Measurements from ENCODE around the gene GSDME. TPM values are rescaled to one million over a fixed set of nuclear protein-coding genes. Genes with fewer than 3 reads are reported as not detected.

The GSDME gene
- polyA plus RNA-seq, 1 experiment = 63.8 TPM

GRCh38 chr7:24713850-24714675 lies 43.2 kb downstream of the GSDME start:
- ChIA-PET CTCF (interaction anchor here (1.7 to 1.8 kb wide), 2 partner anchors 379 to 384 kb away, joined by 6 to 10 read pairs; no protein-coding TSS in a partner anchor), POLR2A (no interaction called here)
- H3K9me3 ChIP-seq (ENCODE audit: control insufficient read depth, insufficient read depth, low read length) = no peaks in the 10 kb centered on the region
- no peak overlapping the region for H3K27ac ChIP-seq (ENCODE audit: low read depth, low read length)
- TF ChIP-seq, protein P1, sequence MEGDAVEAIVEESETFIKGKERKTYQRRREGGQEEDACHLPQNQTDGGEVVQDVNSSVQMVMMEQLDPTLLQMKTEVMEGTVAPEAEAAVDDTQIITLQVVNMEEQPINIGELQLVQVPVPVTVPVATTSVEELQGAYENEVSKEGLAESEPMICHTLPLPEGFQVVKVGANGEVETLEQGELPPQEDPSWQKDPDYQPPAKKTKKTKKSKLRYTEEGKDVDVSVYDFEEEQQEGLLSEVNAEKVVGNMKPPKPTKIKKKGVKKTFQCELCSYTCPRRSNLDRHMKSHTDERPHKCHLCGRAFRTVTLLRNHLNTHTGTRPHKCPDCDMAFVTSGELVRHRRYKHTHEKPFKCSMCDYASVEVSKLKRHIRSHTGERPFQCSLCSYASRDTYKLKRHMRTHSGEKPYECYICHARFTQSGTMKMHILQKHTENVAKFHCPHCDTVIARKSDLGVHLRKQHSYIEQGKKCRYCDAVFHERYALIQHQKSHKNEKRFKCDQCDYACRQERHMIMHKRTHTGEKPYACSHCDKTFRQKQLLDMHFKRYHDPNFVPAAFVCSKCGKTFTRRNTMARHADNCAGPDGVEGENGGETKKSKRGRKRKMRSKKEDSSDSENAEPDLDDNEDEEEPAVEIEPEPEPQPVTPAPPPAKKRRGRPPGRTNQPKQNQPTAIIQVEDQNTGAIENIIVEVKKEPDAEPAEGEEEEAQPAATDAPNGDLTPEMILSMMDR (IDR thresholded peaks at IDR 0.05; ENCODE audit: low read depth, low read length) = no peak
- no peak overlapping the region for H3K4me3 ChIP-seq (ENCODE audit: low read depth, low read length)
- no peaks in the 10 kb centered on the region for H3K27me3 ChIP-seq (ENCODE audit: control insufficient read depth, insufficient read depth, low read length)
- DNase-seq (ENCODE audit: low read depth, low spot score) = no peak

DNA sequence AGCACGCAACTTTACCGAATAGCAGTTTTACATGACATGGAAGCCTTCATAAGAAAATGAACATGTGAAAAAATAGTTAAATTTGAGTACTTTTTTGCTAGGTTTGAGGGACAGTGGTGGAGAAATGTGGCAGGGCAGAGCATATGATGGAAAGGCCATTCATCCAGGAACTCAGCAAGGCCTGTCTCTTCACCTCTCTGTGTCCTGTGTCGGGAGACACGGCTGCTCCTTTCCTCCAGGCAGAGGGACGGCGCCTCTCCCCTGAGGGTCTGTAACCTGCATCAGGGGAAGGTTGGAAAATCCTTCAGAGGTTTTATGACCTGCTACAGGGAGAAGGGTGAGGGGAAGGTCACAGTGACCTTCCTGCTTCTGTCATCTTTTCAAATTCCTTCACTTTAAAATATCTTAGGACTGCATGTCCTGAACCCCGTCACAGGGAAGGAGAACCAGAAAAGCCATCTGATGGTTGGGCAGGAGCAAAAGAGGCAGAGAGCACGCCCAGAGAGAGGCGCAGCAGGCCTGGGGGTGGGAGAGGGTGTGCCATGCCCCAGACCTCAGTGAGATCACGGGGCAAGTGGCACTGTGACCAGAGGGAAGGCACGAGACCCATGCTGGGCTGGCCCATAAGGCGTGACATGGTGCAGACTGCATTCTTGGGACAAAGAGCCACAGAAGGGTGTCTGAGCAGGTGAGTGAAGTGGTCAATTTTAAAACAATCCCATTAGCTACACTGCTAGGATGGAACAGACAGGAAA lies 44.0 kb downstream of the GSDME start:
- CTCF ChIA-PET = no interaction called here
- Histone ChIP-seq H3K9me3 (ENCODE audit: control insufficient read depth, insufficient read depth, low read length) (no peaks in the 10 kb centered on the region), H3K27ac (ENCODE audit: low read depth, low read length) (no peak overlapping the region), H3K4me3 (ENCODE audit: low read depth, low read length) (no peak overlapping the region), H3K27me3 (ENCODE audit: control insufficient read depth, insufficient read depth, low read length) (no peaks in the 10 kb centered on the region)
- POLR2A ChIA-PET = no interaction called here
- TF ChIP-seq, protein P1 (IDR thresholded peaks at IDR 0.05; ENCODE audit: low read depth, low read length) = no peak
- DNase-seq (ENCODE audit: low read depth, low spot score) = no peak

GRCh38 chr7:24709585-24710360 lies 47.5 kb downstream of the GSDME start:
- CTCF ChIA-PET = interaction anchor here (0.6 to 1.9 kb wide), 6 partner anchors 10 to 388 kb away, joined by 3 to 11 read pairs (median 5); no protein-coding TSS in a partner anchor
- no peak overlapping the region for H3K27ac ChIP-seq (ENCODE audit: low read depth, low read length)
- no peak for DNase-seq (ENCODE audit: low read depth, low spot score)
- POLR2A ChIA-PET = no interaction called here
- TF ChIP-seq, protein P1 (IDR thresholded peaks at IDR 0.05; ENCODE audit: low read depth, low read length) = no peak
- no peaks in the 10 kb centered on the region for H3K9me3 ChIP-seq (ENCODE audit: control insufficient read depth, insufficient read depth, low read length)
- H3K27me3 ChIP-seq (ENCODE audit: control insufficient read depth, insufficient read depth, low read length) = no peaks in the 10 kb centered on the region
- no peak overlapping the region for H3K4me3 ChIP-seq (ENCODE audit: low read depth, low read length)

DNA sequence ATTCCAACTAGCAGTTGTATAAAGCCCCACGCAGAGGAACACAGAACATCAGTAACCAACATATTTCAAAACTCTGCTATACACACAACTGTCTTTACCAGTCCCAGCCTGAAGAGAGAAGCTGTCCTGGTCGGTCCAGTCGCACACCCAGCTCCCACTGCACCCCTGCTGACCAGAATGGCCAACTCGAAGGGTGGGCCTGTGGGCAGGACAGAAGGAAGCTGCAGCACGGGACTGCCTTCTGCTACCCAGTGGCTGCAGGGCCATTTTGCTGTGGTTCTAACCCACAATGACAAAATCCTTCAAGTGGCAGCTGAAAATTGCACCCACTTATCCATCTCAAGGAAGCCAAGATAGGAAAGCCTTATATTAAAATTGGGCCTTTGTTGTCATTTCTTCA lies 48.2 kb downstream of the GSDME start:
- no peaks in the 10 kb centered on the region for H3K9me3 ChIP-seq (ENCODE audit: control insufficient read depth, insufficient read depth, low read length)
- no peak overlapping the region for H3K27ac ChIP-seq (ENCODE audit: low read depth, low read length)
- CTCF ChIA-PET = interaction anchor here (0.6 to 1.9 kb wide), 8 partner anchors 11 to 389 kb away, joined by 3 to 11 read pairs (median 5); no protein-coding TSS in a partner anchor
- DNase-seq (ENCODE audit: low read depth, low spot score) = no peak
- POLR2A ChIA-PET = no interaction called here
- H3K27me3 ChIP-seq (ENCODE audit: control insufficient read depth, insufficient read depth, low read length) = no peaks in the 10 kb centered on the region
- H3K4me3 ChIP-seq (ENCODE audit: low read depth, low read length) = no peak overlapping the region
- TF ChIP-seq, protein P1 (IDR thresholded peaks at IDR 0.05; ENCODE audit: low read depth, low read length) = no peak

Data from AG04450 (cell line).